ENCODE results near the gene SYF2.
"Not testable (repeated sequence)": the region's sequence is repeated elsewhere in the genome, so short reads cannot be mapped to it uniquely, and the experiment has no call there.

GRCh38 chr1:25272238-25272637 is 39.9 kb upstream of the SYF2 start, which contains the start of gene RHD:
- TF ChIP-seq POLR2AphosphoS5 (IDR thresholded peaks at IDR 0.05; ENCODE audit: borderline replicate concordance, low read depth, low read length); EZH2 (IDR thresholded peaks at IDR 0.05): not testable (repeated sequence)
